Mononuclear cell (primary cell): ENCODE results near the gene ST14. TPM values are rescaled to one million over a fixed set of nuclear protein-coding genes. Genes with fewer than 3 reads are reported as not detected.
"Not testable (repeated sequence)": the region's sequence is repeated elsewhere in the genome, so short reads cannot be mapped to it uniquely, and the experiment has no call there.

Experiments
- H3K27me3 ChIP-seq: 2 replicates; pipeline ENCODE4 v1.6.0; 2011; ENCODE audit warnings: low read length, control low read depth; ENCODE audit not compliant: insufficient read depth
- H3K4me1 ChIP-seq: 2 replicates; pipeline ENCODE4 v1.5.1; 2011; ENCODE audit warnings: mild to moderate bottlenecking, low read length, control low read depth; ENCODE audit not compliant: insufficient read depth
- H3K4me3 ChIP-seq: 2 replicates; pipeline ENCODE4 v1.5.1; 2011; ENCODE audit warnings: mild to moderate bottlenecking, low read length, moderate library complexity
- H3K9me3 ChIP-seq: 2 replicates; pipeline ENCODE4 v1.5.1; 2011; ENCODE audit warnings: low read depth, mild to moderate bottlenecking, control low read depth, low read length
- total RNA-seq: library from RNA; depleted of rRNA; stranded (reverse); fragments of >200 nt; gene quantifications from one replicate; pipeline ENCODE4 v1.2.3, GENCODE V29; 2012

ST14 gene
- total RNA-seq, 1 donor: 11.4 TPM

DNA sequence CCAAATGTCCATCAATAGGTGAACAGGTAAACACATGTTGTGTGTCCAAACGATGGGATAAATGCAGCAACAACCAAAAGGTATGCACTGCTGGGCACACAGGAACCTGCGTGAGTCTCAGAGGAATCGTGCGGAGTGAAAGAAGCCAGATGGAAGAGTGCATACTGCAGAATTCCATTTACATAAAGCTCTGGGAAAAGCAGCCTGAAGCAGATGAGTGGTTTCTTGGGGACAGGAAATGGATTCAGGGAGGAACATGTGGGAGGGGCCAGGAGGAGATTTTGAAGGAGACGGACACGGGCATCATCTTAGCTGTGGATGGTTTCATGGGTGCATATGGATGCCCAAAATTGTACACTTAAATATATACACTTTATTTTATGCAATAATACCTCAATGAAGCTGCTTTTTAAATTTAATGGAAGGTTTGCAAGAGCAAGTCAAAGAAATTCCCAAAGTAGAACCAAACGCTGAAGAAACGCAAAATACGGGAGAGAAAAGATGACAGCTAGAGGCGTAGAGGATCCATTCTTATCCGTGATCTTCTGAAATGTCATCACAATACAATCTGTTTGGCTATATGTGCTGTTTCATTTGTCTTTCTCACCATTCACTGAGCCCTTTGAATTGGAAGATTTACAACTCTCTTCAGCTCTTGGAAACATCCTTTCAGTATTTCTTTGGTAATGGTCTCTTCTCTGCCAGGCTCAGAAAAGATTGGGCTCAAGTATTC is 24.5 kb downstream of the ST14 start:
- Histone ChIP-seq H3K9me3 (no peaks in the 10 kb centered on the region), H3K4me3 (no peak overlapping the region), H3K27me3 (no peaks in the 10 kb centered on the region), H3K4me1 (peaks cover 28% of the 10 kb centered on the region)

DNA sequence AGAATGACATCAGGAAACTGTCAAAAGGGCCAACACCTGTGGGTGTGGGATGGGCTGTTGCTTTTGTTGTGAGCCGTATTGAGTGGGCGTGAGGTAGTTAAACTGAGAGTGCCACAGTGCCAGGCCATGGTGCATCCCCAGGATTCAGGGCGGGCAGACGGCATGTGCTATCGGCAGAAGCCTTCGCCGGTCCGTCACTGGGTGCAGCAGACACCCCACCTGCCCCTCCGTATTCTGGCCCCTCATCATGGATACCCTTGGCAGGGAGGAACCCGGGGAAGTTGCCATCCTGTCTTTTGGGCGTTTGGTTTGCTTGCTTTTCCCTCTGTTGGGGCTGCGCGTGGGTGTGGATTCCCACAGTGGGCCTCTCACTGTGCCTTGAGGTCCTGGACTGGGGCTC is 27.5 kb downstream of the ST14 start:
- no peaks in the 10 kb centered on the region for H3K27me3 ChIP-seq
- peaks cover 5% of the 10 kb centered on the region for H3K4me1 ChIP-seq
- H3K9me3 ChIP-seq: no peaks in the 10 kb centered on the region
- no peak overlapping the region for H3K4me3 ChIP-seq

DNA sequence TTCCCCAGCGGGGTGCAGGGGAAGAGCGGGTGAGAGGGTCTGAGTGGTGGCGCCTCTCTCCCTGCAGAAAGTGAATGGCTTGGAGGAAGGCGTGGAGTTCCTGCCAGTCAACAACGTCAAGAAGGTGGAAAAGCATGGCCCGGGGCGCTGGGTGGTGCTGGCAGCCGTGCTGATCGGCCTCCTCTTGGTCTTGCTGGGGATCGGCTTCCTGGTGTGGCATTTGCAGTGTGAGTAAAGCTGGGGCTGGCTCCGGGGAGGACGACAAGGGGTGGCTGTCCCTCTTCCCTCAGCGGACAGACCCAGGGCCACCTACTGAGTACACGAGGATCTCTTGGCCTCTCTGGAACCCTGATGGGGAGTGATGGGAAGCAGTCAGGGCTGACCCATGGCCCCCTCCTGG is 28.5 kb downstream of the ST14 start:
- no peaks in the 10 kb centered on the region for H3K27me3 ChIP-seq
- H3K4me1 ChIP-seq: no peaks in the 10 kb centered on the region
- no peaks in the 10 kb centered on the region for H3K9me3 ChIP-seq
- H3K4me3 ChIP-seq: no peak overlapping the region

DNA sequence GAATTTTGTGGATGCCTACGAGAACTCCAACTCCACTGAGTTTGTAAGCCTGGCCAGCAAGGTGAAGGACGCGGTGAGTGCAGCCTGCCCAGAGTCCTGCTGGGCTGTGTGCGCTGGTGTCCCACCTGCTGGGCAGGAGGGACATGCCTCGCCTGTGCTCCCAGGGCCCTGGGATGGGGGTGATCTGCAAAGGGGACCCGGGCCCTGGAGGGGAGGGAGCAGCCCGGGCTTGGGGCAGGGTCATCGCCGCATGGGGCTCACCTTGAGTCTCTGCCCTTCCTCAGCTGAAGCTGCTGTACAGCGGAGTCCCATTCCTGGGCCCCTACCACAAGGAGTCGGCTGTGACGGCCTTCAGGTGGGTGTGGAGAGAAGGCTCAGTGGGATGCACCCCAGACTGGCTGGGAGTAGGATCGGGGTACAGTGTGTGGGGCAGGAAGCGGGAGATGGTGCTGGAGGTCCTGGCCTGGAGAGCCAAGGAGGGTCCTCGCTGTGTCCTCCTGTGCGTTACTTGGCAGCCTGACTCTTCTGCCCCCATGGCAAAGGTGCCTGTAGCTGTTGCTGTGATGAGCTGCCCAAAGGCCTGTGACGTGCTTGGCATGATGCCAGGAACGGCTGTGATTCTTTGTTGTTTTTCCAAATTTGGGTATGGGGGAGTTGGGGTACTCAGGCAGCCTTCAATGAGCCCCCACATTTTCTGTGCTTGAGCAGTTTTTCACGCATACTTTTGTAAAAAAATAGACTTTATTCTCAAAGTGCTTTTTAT is 29.2 kb downstream of the ST14 start:
- no peaks in the 10 kb centered on the region for H3K9me3 ChIP-seq
- H3K27me3 ChIP-seq: no peaks in the 10 kb centered on the region
- no peak overlapping the region for H3K4me3 ChIP-seq
- H3K4me1 ChIP-seq: no peaks in the 10 kb centered on the region

DNA sequence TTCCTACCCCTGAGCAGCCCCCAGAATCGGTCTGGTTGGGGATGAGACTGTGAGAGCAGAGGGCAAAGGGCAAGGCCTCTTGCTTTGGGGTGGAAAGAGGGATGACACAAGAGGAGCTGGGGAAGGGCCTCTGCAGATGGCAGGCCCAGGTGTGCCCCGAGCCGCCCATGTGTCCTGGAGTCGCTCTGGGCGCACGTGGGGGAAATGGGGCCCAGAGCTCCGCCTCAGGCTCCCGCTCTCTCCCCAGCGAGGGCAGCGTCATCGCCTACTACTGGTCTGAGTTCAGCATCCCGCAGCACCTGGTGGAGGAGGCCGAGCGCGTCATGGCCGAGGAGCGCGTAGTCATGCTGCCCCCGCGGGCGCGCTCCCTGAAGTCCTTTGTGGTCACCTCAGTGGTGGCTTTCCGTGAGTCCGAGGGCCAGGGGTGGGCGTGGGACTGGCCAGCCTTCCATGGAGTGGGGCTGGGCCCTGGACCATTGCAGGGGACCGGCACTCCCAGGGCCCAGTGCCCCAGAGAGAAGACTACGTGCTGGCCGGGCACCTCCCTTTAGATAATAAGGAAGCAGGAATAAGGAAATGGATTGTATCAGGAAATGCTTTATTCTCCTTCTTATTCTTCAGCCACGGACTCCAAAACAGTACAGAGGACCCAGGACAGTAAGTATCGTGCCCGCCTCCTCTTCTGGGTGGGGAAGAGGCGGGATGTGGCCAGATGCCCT is 30.1 kb downstream of the ST14 start:
- H3K9me3 ChIP-seq: no peaks in the 10 kb centered on the region
- no peak overlapping the region for H3K4me3 ChIP-seq
- no peaks in the 10 kb centered on the region for H3K27me3 ChIP-seq
- no peaks in the 10 kb centered on the region for H3K4me1 ChIP-seq

DNA sequence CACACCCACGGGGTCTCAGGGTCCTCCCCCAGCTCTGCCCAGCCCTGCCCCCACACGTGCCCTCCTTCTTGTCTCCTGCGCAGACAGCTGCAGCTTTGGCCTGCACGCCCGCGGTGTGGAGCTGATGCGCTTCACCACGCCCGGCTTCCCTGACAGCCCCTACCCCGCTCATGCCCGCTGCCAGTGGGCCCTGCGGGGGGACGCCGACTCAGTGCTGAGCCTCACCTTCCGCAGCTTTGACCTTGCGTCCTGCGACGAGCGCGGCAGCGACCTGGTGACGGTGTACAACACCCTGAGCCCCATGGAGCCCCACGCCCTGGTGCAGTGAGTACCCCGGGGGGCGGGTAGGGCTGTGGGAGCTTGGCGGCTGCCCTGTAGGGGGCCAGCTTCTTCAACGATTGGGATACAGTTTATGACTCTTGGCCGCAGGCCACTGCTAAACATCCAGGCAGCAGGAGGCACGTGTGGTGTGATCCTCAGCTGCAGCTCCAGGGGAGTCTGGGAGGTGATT is 30.8 kb downstream of the ST14 start:
- H3K27me3 ChIP-seq: no peaks in the 10 kb centered on the region
- no peaks in the 10 kb centered on the region for H3K9me3 ChIP-seq
- H3K4me3 ChIP-seq: no peak overlapping the region
- H3K4me1 ChIP-seq: no peaks in the 10 kb centered on the region

DNA sequence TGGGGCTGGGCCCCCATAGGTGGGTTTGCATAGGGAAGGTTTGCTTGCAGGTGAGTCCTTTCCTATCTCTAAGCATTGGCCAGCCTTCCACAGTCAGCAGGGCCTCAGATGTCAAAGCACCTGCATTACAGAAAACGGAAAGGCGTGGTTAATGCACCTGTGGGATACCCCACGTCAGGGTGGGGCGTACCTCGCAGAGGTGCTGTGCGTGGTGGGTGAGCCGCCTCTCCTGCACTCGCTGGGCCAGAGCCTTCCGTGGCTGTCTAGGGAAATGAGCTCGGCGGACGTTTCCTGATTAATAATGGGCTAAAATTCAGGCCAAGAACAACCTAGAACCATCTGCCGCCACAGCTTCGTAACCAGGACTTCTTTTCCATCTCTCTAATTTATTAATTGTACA is 32.3 kb downstream of the ST14 start:
- H3K27me3 ChIP-seq: no peaks in the 10 kb centered on the region
- H3K4me1 ChIP-seq: no peaks in the 10 kb centered on the region
- H3K4me3 ChIP-seq: no peak overlapping the region
- H3K9me3 ChIP-seq: no peaks in the 10 kb centered on the region

DNA sequence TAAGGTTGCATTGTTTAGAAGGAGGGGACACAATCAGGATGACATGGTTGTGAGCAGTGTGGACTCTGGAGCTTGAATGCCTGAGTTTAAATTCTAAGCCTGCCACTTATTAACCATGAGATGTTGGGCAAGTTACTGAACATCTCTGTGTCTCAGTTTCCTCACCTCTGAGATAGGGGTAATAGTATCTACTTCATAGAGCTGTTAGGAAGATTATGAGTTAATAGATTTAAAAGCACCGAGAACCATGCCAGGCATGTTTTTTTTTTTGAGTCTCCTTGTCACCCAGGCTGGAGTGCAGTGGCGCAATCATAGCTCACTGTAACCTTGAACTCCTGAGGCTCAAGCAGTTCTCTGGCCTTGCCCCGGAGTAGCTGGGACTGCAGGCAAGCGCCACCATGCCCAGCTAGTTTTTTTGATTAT is 33.3 kb downstream of the ST14 start:
- H3K4me1 ChIP-seq: no peaks in the 10 kb centered on the region
- no peak overlapping the region for H3K4me3 ChIP-seq
- H3K27me3 ChIP-seq: no peaks in the 10 kb centered on the region
- no peaks in the 10 kb centered on the region for H3K9me3 ChIP-seq

DNA sequence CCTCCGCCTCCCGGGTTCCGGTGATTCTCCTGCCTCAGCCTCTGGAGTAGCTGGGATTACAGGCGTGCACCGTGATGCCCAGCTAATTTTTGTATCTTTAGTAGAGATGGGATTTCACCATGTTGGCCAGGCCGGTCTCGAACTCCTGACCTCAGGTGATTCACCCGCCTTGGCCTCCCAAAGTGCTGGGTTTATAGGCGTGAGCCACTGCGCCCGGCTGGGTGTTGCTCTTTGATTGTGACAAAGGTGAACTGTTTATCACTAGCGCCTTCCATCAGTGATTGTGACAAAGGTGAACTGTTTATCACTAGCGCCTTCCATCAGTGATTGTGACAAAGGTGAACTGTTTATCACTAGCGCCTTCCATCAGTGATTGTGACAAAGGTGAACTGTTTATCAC is 34.0 kb downstream of the ST14 start:
- not testable (repeated sequence) for H3K27me3 ChIP-seq, H3K9me3 ChIP-seq, H3K4me1 ChIP-seq, H3K4me3 ChIP-seq

DNA sequence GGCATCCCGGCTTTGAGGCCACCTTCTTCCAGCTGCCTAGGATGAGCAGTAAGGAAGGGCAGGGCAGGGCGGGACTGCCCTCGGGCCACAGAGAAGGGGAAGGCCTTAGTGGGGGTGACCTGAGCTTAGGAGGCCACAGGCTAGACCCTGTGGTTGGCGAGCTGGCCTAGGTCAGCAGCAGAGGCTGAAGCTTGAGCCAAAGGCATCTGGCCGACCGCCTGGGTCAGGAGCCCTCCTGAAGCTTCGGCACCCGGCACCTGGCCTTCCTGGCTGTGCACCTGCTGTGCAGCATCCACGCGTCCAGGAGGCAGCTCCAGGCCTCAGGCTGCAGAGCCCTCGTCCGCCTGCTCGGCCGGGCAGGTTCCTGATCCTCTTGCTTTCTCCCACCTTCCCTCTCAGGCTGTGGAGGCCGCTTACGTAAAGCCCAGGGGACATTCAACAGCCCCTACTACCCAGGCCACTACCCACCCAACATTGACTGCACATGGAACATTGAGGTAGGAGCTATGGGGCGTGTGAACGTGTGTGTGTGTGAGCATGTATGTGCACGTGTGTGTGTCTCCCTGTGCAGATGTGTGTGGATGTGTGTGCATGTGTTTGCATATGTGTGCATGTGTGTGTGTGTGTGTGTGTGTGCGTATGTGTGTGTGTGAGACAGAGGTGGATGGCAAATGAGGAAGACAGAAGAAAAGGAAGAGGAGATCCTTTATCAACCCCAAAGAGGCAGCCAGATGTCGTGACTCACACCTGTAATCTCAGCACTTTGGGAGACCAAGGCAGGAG is 34.9 kb downstream of the ST14 start:
- Histone ChIP-seq H3K4me3 (no peak overlapping the region), H3K4me1 (no peaks in the 10 kb centered on the region), H3K9me3 (no peaks in the 10 kb centered on the region), H3K27me3 (no peaks in the 10 kb centered on the region)

DNA sequence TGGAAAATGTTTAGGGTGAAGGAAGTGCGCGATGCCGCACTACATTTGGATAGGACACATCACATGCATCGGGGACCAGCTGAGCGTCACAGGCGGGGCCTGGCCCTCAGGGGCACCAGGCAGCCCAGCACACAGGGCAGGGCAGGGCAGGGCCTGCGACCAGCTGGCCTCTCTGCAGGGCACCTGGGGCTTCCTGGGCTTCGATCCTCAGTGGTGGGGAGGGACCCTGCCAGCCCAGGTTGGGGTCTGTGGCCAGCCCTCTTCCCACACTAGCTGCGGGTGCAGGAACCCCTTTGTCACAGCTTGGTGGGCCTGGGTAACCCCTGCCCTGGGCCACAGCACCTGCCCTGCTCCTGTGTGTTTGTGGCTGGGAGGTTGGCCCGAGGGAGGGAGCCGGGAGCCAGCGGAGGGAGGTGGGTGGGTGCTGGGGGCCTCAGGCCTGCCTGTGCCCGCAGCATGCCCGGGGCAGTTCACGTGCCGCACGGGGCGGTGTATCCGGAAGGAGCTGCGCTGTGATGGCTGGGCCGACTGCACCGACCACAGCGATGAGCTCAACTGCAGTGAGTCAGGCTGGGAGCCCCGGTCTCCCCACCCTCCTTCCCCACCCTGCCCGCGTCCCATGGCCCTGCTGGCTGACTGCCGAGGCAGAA is 37.9 kb downstream of the ST14 start:
- Histone ChIP-seq H3K4me1 (peaks cover 9% of the 10 kb centered on the region), H3K4me3 (no peak overlapping the region), H3K9me3 (no peaks in the 10 kb centered on the region), H3K27me3 (no peaks in the 10 kb centered on the region)

DNA sequence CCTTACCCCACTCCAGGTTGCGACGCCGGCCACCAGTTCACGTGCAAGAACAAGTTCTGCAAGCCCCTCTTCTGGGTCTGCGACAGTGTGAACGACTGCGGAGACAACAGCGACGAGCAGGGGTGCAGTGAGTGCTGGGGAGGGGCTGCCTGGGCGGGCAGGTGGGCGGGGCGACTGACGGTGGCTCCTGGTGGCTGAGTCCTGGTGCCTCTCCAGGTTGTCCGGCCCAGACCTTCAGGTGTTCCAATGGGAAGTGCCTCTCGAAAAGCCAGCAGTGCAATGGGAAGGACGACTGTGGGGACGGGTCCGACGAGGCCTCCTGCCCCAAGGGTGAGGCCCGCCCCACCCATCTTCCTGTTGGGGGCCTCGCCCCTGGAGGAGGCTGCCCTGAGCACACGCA is 38.7 kb downstream of the ST14 start:
- no peaks in the 10 kb centered on the region for H3K27me3 ChIP-seq
- no peaks in the 10 kb centered on the region for H3K9me3 ChIP-seq
- no peak overlapping the region for H3K4me3 ChIP-seq
- peaks cover 16% of the 10 kb centered on the region for H3K4me1 ChIP-seq

DNA sequence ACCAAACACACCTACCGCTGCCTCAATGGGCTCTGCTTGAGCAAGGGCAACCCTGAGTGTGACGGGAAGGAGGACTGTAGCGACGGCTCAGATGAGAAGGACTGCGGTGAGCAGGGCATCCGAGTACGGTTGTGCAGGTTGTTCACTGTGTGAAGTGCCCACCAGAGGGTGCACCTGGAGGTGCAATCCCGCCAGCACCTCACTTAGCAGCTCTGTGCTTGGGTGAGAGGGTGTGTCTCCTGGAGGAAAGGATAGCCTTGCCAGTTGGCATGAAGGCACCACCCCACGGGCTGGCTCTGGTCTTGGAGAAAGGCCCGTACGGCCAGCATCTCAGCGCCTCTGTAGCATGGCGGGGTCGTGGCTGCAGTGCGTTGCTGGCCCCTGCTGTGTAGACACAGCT is 39.4 kb downstream of the ST14 start:
- Histone ChIP-seq H3K4me3 (no peak overlapping the region), H3K9me3 (no peaks in the 10 kb centered on the region), H3K27me3 (no peaks in the 10 kb centered on the region), H3K4me1 (peaks cover 16% of the 10 kb centered on the region)

DNA sequence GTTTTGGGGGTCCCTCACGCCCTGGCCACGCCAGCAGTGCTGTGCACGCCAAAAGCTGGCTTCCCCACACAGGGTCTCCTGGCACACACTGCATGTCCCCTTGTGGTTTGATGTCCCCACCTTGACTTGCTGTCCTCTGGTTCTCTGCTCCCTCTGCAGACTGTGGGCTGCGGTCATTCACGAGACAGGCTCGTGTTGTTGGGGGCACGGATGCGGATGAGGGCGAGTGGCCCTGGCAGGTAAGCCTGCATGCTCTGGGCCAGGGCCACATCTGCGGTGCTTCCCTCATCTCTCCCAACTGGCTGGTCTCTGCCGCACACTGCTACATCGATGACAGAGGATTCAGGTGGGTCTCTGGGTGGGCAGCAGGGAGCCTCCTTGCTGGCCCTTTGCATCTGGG is 40.2 kb downstream of the ST14 start:
- peaks cover 16% of the 10 kb centered on the region for H3K4me1 ChIP-seq

More for the DNA sequence above, 40.2 kb downstream of the ST14 start:
- Histone ChIP-seq H3K9me3 (no peaks in the 10 kb centered on the region), H3K27me3 (no peaks in the 10 kb centered on the region), H3K4me3 (no peak overlapping the region)
